ENCODE data around the gene INS.

The INS gene

DNA sequence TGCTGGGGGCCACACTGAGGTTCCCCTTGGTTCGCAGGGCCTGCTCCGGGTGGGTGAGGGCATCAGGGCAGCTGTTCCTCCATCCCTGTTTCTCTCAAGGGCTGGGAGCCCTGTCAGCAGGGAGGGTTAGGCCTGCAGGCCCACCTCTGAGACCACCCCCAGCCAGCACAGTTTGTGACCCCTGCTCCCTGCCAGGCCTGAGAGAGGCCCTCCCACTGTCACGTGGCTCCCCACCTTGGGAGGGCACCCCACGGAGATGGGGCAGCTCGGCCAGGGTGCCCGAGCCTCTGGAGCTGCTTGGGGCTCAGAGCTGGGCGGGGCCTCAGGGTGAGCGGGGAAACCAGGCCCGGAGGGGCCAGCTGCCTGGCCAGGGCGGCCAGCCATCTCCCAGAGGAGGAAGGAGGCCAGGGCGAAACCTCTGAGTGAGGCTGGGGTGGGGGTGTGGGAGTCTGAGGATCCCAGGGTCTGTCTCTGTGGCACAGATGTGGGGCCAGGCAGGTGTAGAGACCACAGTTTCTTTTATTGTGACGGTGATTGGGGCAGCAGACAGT, 2.5 kb upstream of the INS start:
- H3K4me3 ChIP-seq (ENCODE audit: low read depth, low read length): no peak overlapping the region
- no peak for DNase-seq (ENCODE audit: low read depth)
- TF ChIP-seq CTCF (conservative IDR thresholded peaks at IDR 0.05; ENCODE audit: low read depth, low read length): no peak

GRCh38 chr11:2159536-2160413, 1.2 kb downstream of the INS start:
- DNase-seq (ENCODE audit: low read depth): no peak
- no peak overlapping the region for H3K4me3 ChIP-seq (ENCODE audit: low read depth, low read length)
- no peak for TF ChIP-seq CTCF (conservative IDR thresholded peaks at IDR 0.05; ENCODE audit: low read depth, low read length)

- TF ChIP-seq CTCF (conservative IDR thresholded peaks at IDR 0.05; ENCODE audit: low read depth, low read length): no peak
- H3K4me3 ChIP-seq (ENCODE audit: low read depth, low read length): no peak overlapping the region
- DNase-seq (ENCODE audit: low read depth): no peak
These were observed 2.0 kb downstream of the INS start for GRCh38 chr11:2158966-2159365.

- TF ChIP-seq CTCF (conservative IDR thresholded peaks at IDR 0.05; ENCODE audit: low read depth, low read length): no peak
- DNase-seq (ENCODE audit: low read depth): no peak
- H3K4me3 ChIP-seq (ENCODE audit: low read depth, low read length): no peak overlapping the region
These were observed 2.7 kb downstream of the INS start for GRCh38 chr11:2158296-2158737.

DNA sequence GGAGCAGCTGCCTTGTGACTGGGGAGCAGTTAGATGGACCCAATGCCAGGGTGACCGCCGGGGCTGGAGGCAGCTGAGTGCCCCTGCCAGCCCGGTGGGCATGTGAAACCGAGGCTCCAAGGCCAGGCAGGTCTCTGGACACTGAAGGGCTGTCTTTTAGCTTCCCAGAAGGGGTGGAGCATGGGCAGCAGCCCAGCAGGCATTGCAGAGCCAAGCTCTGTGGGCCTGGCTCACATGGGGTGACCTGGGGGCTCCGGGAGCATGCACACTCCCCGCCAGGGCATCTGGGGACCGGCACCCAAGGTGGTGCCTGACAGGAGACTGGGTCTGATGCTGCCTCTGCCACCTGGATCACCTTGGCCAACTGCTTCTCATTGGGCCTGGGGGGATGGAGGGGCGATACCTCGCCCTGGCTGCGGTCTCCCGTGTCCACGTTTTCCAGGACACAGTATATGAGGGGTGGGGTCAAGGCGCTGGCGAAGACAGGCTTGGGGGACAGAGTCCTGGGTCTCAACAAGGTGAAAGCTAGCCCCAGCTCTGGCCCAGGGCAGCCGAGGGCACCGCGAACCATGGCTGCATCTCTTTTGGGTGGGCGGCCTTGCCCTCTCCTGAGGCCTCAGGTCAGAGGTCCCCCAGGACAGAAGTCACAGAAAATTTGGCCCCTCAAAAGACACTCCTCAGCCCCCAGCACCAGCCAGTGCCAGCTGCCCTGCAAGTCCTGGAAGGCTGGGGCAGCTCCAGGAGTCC, 3.5 kb downstream of the INS start:
- TF ChIP-seq CTCF (conservative IDR thresholded peaks at IDR 0.05; ENCODE audit: low read depth, low read length): no peak
- H3K4me3 ChIP-seq (ENCODE audit: low read depth, low read length): no peak overlapping the region
- no peak for DNase-seq (ENCODE audit: low read depth)

GRCh38 chr11:2156416-2157182, 4.4 kb downstream of the INS start:
- H3K4me3 ChIP-seq (ENCODE audit: low read depth, low read length): no peak overlapping the region
- peak; percentile 87 for TF ChIP-seq CTCF (conservative IDR thresholded peaks at IDR 0.05; ENCODE audit: low read depth, low read length)
- peak; percentile 72 for DNase-seq (ENCODE audit: low read depth)

All from choroid plexus epithelial cell (primary cell).